Epidermal melanocyte (primary cell): ENCODE measurements around the gene LMF1.

Experiments used
- DNase-seq: peaks from one replicate; pipeline ENCODE4 v3.0.0; 2011; ENCODE audit warnings: low spot score; ENCODE audit not compliant: insufficient read length

Gene LMF1

GRCh38 chr16:1002399-1003166 is 31.8 kb upstream of the LMF1 start:
- DNase-seq, result peak; percentile 57

- no peak for DNase-seq
Measured at GRCh38 chr16:1001096-1001495, 30.3 kb upstream of the LMF1 start.

DNA sequence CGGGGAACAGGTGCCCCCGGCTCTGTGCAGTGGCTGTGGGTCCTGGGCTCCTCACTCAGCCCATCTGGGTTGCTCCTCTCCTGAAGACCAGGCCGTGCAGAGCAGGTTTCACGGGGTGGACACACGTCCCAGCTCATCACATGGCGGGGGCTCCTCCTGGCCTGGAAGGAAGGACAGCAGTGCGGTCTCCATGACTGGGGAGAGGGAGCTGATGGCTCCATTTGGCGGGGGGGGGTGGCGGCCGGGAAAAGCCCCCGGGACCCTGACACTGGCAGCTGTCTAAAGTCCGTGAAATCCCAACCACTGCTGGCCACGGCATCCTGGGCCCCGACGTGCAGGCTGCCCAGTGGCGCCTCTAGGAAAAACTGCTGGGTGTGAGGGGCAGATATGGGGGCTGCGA is 29.8 kb upstream of the LMF1 start:
- no peak for DNase-seq

GRCh38 chr16:999677-1000076 is 28.9 kb upstream of the LMF1 start:
- DNase-seq, result no peak

DNA sequence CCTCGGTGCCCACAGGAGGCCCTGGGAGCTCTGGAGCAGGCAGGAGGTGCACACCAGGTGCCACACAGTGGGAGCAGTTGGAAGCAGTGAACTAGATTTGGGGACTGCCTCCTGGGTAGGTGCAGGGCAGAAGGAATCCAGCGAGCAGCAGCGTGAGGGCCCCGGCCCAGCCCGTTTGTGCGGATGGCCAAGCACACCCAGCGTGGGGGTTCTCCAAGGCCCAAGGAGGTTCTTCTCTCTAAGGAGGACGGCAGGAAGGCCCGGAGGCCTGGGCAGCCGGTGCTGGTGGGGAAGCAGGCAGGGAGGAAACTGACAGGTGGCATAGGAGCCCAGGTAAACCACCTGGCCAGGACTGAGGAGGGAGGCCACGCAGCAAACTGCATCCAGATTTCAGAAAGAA is 27.8 kb upstream of the LMF1 start:
- DNase-seq, result no peak

- DNase-seq, result no peak
Measured at GRCh38 chr16:998211-998610, 27.4 kb upstream of the LMF1 start.

- no peak for DNase-seq
Measured at GRCh38 chr16:997440-998051, 26.8 kb upstream of the LMF1 start.

DNA sequence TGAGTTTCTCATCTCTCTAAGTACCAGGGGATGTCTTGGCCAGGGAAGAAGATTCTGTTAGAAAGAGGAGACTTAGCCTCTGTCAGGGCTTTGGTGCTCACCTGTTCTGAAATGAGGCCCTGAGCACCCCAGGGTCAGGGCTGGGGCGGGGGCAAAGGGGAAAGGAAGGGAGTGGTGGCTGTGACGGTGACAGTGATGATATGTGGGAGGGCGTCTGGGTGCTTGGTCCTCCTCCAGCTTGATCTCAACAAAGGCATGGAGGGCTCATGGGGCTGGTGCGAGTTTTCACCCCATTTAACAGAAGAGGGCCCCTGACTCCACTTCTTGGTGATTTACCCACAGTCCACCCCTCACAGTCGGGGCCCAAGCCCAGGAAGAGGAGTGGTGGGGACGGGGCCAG is 25.9 kb upstream of the LMF1 start:
- DNase-seq, result no peak

- no peak for DNase-seq
Measured at GRCh38 chr16:995783-996182, 25.0 kb upstream of the LMF1 start.

GRCh38 chr16:995087-995486 is 24.3 kb upstream of the LMF1 start:
- DNase-seq, result no peak

DNA sequence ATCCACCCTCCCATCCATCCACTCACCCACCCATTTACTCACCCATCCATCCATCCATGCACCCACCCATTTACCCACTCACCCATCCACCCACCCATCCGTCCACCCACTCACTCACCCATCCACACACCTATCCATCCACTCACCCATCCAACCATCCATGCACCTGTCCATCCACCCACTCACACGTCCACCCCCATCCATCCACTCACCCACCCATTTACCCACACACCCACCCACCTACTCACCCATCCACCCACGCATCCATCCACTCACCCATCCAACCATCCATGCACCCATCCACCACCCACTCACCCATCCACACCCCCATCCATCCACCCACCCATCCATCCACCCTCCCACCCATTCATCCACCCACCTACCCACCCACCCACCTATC is 22.9 kb upstream of the LMF1 start:
- DNase-seq, result no peak

- DNase-seq, result no peak
Measured at GRCh38 chr16:991773-992172, 21.0 kb upstream of the LMF1 start.

DNA sequence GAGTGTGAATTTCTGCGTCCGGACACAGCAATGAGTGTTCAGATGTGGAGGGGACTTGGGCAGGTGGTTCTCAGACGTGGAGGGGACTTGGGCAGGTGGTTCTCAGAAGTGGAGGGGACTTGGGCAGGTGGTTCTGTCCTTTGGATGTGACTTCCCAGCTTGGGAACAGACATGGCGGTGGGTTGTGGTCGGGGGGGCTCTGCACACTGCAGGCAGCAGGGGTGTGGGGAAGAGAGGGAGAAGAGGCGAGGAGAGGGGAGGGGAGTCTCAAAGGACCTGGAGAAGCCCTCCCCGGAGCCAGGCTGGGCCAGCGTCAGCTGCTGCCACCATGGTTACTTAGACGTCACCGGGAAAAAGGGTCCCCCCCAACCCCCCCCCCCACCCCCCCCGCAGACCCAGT is 20.6 kb upstream of the LMF1 start:
- DNase-seq, result no peak

- DNase-seq, result no peak
Measured at GRCh38 chr16:990516-991291, 19.9 kb upstream of the LMF1 start.

DNA sequence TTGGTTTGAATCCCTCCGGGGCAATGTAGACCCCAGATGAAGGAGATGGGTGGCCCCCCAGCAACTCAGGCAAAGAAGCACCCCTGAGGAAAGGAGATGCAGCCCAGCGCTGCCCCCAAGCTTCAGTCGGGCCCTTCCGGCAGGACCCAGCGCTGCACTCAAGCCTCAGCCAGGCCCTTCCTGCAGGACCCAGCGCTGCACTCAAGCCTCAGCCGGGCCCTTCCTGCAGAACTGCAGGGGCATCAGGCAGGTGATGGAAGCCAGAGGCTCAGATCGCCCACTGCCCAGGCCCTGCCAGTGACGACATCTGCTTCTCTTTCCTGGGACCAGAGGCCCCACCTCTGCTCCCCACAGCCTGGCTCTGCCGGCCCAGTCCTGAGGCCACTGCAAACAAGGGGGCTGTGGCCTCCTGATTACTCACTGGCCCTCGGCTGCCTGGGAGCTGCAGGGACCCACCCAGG is 18.6 kb upstream of the LMF1 start:
- DNase-seq, result no peak

GRCh38 chr16:988471-989353 is 17.9 kb upstream of the LMF1 start:
- DNase-seq, result no peak

DNA sequence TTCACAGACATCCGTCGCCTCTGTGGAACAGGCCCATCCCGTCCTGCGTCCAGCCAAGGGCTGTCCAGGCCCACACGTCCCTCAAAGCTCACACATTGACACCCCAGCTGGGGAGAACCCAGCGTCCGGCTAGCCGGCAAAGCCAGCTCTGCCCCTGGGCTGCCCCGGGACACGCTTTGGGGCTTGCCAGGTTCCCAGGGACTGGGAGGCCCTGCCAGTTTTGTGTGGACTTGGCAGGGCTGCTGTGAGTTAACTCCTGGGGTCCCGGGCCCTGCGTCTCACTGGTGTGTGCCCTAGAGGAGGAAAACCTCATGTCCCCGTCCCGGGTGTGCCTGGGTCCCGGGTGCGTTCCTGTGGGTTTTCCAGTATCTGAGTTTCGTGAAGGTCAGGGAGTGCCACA is 17.1 kb upstream of the LMF1 start:
- DNase-seq, result no peak

- DNase-seq, result no peak
Measured at GRCh38 chr16:986925-987582, 16.3 kb upstream of the LMF1 start.

DNA sequence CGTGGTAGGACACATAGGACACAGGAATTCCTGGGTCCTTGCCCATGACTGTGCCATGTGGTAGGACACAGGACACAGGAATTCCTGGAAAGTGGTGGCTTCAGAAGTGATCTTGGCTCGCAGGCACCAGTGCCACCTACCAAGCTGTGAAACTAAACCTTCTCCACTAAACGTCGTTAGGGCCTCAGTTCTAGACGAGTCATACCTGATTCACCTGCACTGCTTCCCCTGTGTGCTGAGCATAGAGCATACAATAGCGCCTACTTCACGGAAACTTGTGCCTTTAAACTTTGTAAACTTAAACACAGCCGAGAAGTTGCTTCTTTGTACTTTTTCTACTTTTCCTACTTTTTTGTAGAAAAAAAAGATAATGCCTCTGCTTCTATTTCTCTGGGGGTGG is 15.6 kb upstream of the LMF1 start:
- DNase-seq, result no peak

DNA sequence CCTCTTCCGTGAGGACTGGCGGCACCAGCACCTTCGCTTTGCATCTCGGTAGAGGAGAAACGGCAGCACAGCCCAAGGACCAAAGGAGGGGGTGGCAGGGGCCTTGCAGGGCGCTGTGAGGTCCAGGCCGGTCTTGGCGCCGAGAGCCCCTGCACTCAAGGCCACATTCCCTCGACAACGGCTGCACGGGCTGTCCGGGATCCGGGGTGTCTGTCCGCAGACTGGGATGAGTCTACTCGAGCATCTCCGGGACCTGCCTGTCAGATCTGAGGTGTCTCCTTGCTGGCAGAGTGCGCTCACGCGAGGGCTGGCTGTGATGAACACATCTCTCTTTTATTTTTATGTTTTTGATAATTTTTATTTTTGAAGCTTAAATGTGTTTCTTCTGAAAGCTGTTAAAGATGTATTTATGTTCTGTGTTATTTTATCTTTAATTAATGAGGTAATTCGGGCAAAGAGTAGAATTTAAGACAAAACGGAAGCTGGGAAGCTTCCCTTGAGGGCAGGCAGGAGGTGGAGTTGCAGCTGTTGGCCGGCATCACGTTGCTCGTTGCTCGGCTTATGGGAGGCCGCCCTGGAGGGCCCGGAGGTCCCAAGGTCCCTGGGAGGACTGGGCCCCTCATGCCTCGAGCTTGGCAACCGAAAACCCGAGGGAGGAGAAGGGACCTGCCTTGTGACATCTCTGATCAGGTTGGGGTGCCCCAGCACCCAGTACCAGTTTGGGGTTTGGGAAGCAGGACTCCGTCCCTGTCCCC is 15.0 kb upstream of the LMF1 start:
- no peak for DNase-seq
